Measurements from ENCODE around the gene TSPAN32.

TSPAN32 gene

GRCh38 chr11:2358754-2359442 lies 57.1 kb downstream of the TSPAN32 start (continued):
- TF ChIP-seq ZNF248 (tag by site-specific recombination; IDR thresholded peaks at IDR 0.05) (no peak), ZNF701 (tag by site-specific recombination; IDR thresholded peaks at IDR 0.05) (no peak), ZNF16 (tag by site-specific recombination; IDR thresholded peaks at IDR 0.05; ENCODE audit: low read depth) (no peak), ZNF292 (tag by site-specific recombination; IDR thresholded peaks at IDR 0.05; ENCODE audit: borderline replicate concordance, low read depth) (no peak)

DNA sequence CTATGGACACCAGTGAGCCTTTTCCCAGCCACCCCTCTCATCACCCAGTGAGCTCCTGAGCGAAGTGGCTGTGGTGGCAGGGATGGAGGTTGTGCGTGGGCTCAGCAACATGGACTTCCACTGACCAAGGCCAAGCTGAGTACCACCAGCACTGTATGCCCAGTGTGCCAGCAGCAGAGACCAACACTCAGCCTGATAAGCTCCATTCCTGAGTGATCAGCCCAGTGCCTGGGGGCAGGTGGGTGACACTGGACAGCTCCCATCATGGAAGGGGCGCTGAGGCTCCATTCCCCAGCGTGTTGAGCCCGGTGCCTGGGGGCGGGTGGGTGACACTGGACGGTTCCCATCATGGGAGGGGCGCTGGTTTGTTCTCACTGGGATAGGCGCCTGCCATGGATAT lies 57.7 kb downstream of the TSPAN32 start:
- Histone ChIP-seq H3K36me3 (ENCODE audit: control insufficient read depth in 2 of 2, insufficient read depth in 1 of 2, low read length in 2 of 2) (no peaks in the 10 kb centered on the region), H3K27ac (ENCODE audit: extremely low read depth, low read depth, low read length) (no peak overlapping the region), H3K4me3 (ENCODE audit: low read depth, low read length) (no peak overlapping the region), H3K4me1 (ENCODE audit: control insufficient read depth, insufficient read depth, low read length) (no peaks in the 10 kb centered on the region), H3K9me3 (ENCODE audit: control insufficient read depth, insufficient read depth, low read depth, low read length) (no peaks in the 10 kb centered on the region)
- TF ChIP-seq PRDM1 (tag by site-specific recombination; IDR thresholded peaks at IDR 0.05) (no peak), ZFP37 (tag by site-specific recombination; IDR thresholded peaks at IDR 0.05) (no peak), MYNN (tag by site-specific recombination; IDR thresholded peaks at IDR 0.05; ENCODE audit: borderline replicate concordance) (no peak), MZF1 (tag by site-specific recombination; IDR thresholded peaks at IDR 0.05; ENCODE audit: borderline replicate concordance) (no peak)
- TF ChIP-seq, protein P1, sequence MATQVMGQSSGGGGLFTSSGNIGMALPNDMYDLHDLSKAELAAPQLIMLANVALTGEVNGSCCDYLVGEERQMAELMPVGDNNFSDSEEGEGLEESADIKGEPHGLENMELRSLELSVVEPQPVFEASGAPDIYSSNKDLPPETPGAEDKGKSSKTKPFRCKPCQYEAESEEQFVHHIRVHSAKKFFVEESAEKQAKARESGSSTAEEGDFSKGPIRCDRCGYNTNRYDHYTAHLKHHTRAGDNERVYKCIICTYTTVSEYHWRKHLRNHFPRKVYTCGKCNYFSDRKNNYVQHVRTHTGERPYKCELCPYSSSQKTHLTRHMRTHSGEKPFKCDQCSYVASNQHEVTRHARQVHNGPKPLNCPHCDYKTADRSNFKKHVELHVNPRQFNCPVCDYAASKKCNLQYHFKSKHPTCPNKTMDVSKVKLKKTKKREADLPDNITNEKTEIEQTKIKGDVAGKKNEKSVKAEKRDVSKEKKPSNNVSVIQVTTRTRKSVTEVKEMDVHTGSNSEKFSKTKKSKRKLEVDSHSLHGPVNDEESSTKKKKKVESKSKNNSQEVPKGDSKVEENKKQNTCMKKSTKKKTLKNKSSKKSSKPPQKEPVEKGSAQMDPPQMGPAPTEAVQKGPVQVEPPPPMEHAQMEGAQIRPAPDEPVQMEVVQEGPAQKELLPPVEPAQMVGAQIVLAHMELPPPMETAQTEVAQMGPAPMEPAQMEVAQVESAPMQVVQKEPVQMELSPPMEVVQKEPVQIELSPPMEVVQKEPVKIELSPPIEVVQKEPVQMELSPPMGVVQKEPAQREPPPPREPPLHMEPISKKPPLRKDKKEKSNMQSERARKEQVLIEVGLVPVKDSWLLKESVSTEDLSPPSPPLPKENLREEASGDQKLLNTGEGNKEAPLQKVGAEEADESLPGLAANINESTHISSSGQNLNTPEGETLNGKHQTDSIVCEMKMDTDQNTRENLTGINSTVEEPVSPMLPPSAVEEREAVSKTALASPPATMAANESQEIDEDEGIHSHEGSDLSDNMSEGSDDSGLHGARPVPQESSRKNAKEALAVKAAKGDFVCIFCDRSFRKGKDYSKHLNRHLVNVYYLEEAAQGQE (tag by site-specific recombination; IDR thresholded peaks at IDR 0.05) = 0 out of 2 replicates have a peak, but pooled peaks have one; percentile 28
- ChIA-PET POLR2A (interaction anchor here (1.1 kb wide), 1 partner anchor 18 kb away, joined by 3 read pairs; the partner anchor contains the start of gene CD81), CTCF (interaction anchor here (0.6 kb wide), 1 partner anchor 60 kb away, joined by 3 read pairs; no protein-coding TSS in a partner anchor)

DNA sequence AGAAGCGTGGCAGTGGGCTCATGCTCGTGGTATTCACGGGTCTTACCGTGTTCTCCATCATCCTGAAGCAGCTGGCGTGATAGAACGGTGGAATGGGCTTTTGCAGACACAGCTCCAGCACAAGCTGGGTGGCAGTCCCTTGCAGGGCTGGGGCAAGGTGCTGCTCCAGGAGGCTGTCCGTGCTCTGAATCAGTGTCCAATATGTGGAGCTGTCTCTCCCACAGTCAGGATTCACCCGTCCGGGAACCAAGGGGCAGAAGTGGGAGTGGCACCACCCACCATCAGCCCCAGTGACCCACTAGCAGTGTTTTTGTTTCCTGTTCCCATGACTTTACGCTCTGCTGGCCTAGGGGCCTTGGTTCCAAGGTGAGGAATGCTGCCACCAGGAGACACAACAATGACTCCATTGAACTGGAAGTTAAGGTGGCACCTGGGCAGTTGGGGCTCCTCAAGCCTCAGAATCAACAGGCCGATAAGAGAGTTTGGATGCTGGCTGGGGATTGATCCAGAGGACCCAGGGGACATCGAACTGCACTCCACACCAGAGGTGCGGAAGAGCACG lies 58.3 kb downstream of the TSPAN32 start:
- Histone ChIP-seq H3K4me1 (ENCODE audit: control insufficient read depth, insufficient read depth, low read length) (no peaks in the 10 kb centered on the region), H3K9me3 (ENCODE audit: control insufficient read depth, insufficient read depth, low read depth, low read length) (no peaks in the 10 kb centered on the region), H3K4me3 (ENCODE audit: low read depth, low read length) (no peak overlapping the region), H3K36me3 (ENCODE audit: control insufficient read depth in 2 of 2, insufficient read depth in 1 of 2, low read length in 2 of 2) (no peaks in the 10 kb centered on the region), H3K27ac (ENCODE audit: extremely low read depth, low read depth, low read length) (no peak overlapping the region)
- no peak for TF ChIP-seq ZNF658 (tag by site-specific recombination; IDR thresholded peaks at IDR 0.05)
- TF ChIP-seq ZNF701 (tag by site-specific recombination; IDR thresholded peaks at IDR 0.05) = no peak
- POLR2A ChIA-PET = interaction anchor here (1.1 kb wide), 1 partner anchor 17 kb away, joined by 3 read pairs; the partner anchor contains the start of gene CD81
- CTCF ChIA-PET = no interaction called here

- TF ChIP-seq ZNF202 (tag by site-specific recombination; IDR thresholded peaks at IDR 0.05; ENCODE audit: borderline replicate concordance) (no peak), ZNF184 (tag by site-specific recombination; IDR thresholded peaks at IDR 0.05) (no peak), ZNF510 (tag by site-specific recombination; IDR thresholded peaks at IDR 0.05; ENCODE audit: insufficient replicate concordance) (no peak), RBAK (tag by site-specific recombination; IDR thresholded peaks at IDR 0.05) (no peak), FEZF1 (tag by site-specific recombination; IDR thresholded peaks at IDR 0.05) (no peak), KLF1 (tag by site-specific recombination; IDR thresholded peaks at IDR 0.05) (no peak), ZNF133 (tag by site-specific recombination; IDR thresholded peaks at IDR 0.05) (no peak), ZNF324 (tag by site-specific recombination; IDR thresholded peaks at IDR 0.05) (no peak), SCRT2 (tag by site-specific recombination; IDR thresholded peaks at IDR 0.05) (no peak)
- TF ChIP-seq, protein P2, sequence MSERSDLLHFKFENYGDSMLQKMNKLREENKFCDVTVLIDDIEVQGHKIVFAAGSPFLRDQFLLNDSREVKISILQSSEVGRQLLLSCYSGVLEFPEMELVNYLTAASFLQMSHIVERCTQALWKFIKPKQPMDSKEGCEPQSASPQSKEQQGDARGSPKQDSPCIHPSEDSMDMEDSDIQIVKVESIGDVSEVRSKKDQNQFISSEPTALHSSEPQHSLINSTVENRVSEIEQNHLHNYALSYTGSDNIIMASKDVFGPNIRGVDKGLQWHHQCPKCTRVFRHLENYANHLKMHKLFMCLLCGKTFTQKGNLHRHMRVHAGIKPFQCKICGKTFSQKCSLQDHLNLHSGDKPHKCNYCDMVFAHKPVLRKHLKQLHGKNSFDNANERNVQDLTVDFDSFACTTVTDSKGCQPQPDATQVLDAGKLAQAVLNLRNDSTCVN (tag by site-specific recombination; optimal IDR thresholded peaks at IDR 0.05) = no peak
- POLR2A ChIA-PET = interaction anchor here (3.1 kb wide), 1 partner anchor 16 kb away, joined by 16 read pairs; the partner anchor contains the start of gene CD81
- H3K4me1 ChIP-seq (ENCODE audit: control insufficient read depth, insufficient read depth, low read length) = no peaks in the 10 kb centered on the region
- no peaks in the 10 kb centered on the region for H3K36me3 ChIP-seq (ENCODE audit: control insufficient read depth in 2 of 2, insufficient read depth in 1 of 2, low read length in 2 of 2)
- no peaks in the 10 kb centered on the region for H3K9me3 ChIP-seq (ENCODE audit: control insufficient read depth, insufficient read depth, low read depth, low read length)
- CTCF ChIA-PET = interaction anchor here (0.5 kb wide), 1 partner anchor 9 kb away, joined by 3 read pairs; no protein-coding TSS in a partner anchor
- H3K4me3 ChIP-seq (ENCODE audit: low read depth, low read length) = no peak overlapping the region
- no peak overlapping the region for H3K27ac ChIP-seq (ENCODE audit: extremely low read depth, low read depth, low read length)
These were observed 59.8 kb downstream of the TSPAN32 start for GRCh38 chr11:2361565-2361964.
